Stimulated activated naive B cell treated with anti-CD40 and anti-IgM and Interleukin-4, amounts not matched to agents 10 μg/mL and 1 μg/mL and 100 μg/mL, for 72 hours (primary cell): ENCODE data around the gene CD6.

ENCODE experiments used
- ATAC-seq, 2 donors: fragments of 150-1000 bp; cut with Tn5 transposase; replicated peaks; 2 replicates each; pipeline ENCODE4 v1.10.0; 2021; ENCODE audit warnings: moderate library complexity in 1 of 2
- DNase-seq: peaks from one replicate; pipeline ENCODE4 v3.0.0; 2021
- H3K27ac Mint-ChIP-seq: one replicate; pipeline ENCODE4 v1.8.0; 2022; ENCODE audit warnings: mild to moderate bottlenecking, mixed read lengths
- H3K27me3 Mint-ChIP-seq, 2 donors: one replicate each; pipeline ENCODE4 v1.8.0; 2022; ENCODE audit warnings: mixed read lengths in 2 of 2
- H3K36me3 Mint-ChIP-seq, 2 donors: one replicate each; pipeline ENCODE4 v1.8.0; 2022; ENCODE audit warnings: mixed read lengths in 2 of 2, mild to moderate bottlenecking in 1 of 2
- H3K4me1 Mint-ChIP-seq, 2 donors: one replicate each; pipeline ENCODE4 v1.8.0; 2022; ENCODE audit warnings: mixed read lengths in 2 of 2, mild to moderate bottlenecking in 1 of 2
- H3K4me3 Mint-ChIP-seq, 2 donors: one replicate each; pipeline ENCODE4 v1.8.0; 2022; ENCODE audit warnings: mild to moderate bottlenecking in 2 of 2, mixed read lengths in 2 of 2, moderate library complexity in 1 of 2
- H3K9me3 Mint-ChIP-seq, 2 donors: one replicate each; pipeline ENCODE4 v1.8.0; 2022; ENCODE audit warnings: mixed read lengths in 2 of 2, mild to moderate bottlenecking in 1 of 2

CD6 gene

GRCh38 chr11:60971520-60971919, at the start of gene CD6:
Gene CD6 (plus strand): TSS chr11:60971680. CDS start chr11:60971866, 186 bp downstream.
- peaks cover 31 to 33% of the 10 kb centered on the region in 2 donors for H3K4me1 Mint-ChIP-seq
- peaks cover 0 to 6% of the 10 kb centered on the region in 2 donors for H3K27me3 Mint-ChIP-seq
- H3K4me3 Mint-ChIP-seq = peak within 1 kb of the TSS; percentile 64 to 69
- DNase-seq = peak; percentile 35
- H3K36me3 Mint-ChIP-seq = peaks cover 0 to 3% of the 10 kb centered on the region in 2 donors
- peaks cover 0 to 3% of the 10 kb centered on the region in 2 donors for H3K9me3 Mint-ChIP-seq
- peak; percentile 88 for ATAC-seq
- peak within 1 kb of the TSS; percentile 73 for H3K27ac Mint-ChIP-seq

GRCh38 chr11:60921777-60922335, 49.6 kb upstream of the CD6 start:
- ATAC-seq (no peak), DNase-seq (no peak)
- H3K27me3 Mint-ChIP-seq = peaks cover 9 to 11% of the 10 kb centered on the region in 2 donors
- H3K4me3 Mint-ChIP-seq = no peak overlapping the region
- H3K9me3 Mint-ChIP-seq = no peaks in the 10 kb centered on the region
- H3K27ac Mint-ChIP-seq = no peak overlapping the region
- peaks cover 43 to 47% of the 10 kb centered on the region in 2 donors for H3K36me3 Mint-ChIP-seq
- peaks cover 32 to 69% of the 10 kb centered on the region in 2 donors for H3K4me1 Mint-ChIP-seq

- ATAC-seq (no peak), DNase-seq (no peak)
- Mint-ChIP-seq H3K9me3 (no peaks in the 10 kb centered on the region), H3K4me3 (no peak overlapping the region), H3K27ac (no peak overlapping the region), H3K36me3 (peaks cover 41 to 42% of the 10 kb centered on the region in 2 donors), H3K4me1 (peaks cover 29 to 70% of the 10 kb centered on the region in 2 donors), H3K27me3 (peaks cover 9 to 11% of the 10 kb centered on the region in 2 donors)
Measured at GRCh38 chr11:60922906-60923305, 48.6 kb upstream of the CD6 start.

- peaks cover 9 to 11% of the 10 kb centered on the region in 2 donors for H3K27me3 Mint-ChIP-seq
- ATAC-seq = no peak
- peaks cover 28 to 67% of the 10 kb centered on the region in 2 donors for H3K4me1 Mint-ChIP-seq
- no peak for DNase-seq
- H3K36me3 Mint-ChIP-seq = peaks cover 41 to 42% of the 10 kb centered on the region in 2 donors
- peak overlapping the region; percentile 5 for H3K27ac Mint-ChIP-seq
- peak overlapping the region; percentile 29 to 46 for H3K4me3 Mint-ChIP-seq
- no peaks in the 10 kb centered on the region for H3K9me3 Mint-ChIP-seq
Measured at GRCh38 chr11:60923326-60923725, 48.2 kb upstream of the CD6 start.

- H3K4me1 Mint-ChIP-seq = peaks cover 27 to 62% of the 10 kb centered on the region in 2 donors
- H3K9me3 Mint-ChIP-seq = no peaks in the 10 kb centered on the region
- H3K4me3 Mint-ChIP-seq = peak overlapping the region; percentile 67 to 81
- no peak for DNase-seq
- H3K27me3 Mint-ChIP-seq = peaks cover 9 to 11% of the 10 kb centered on the region in 2 donors
- H3K27ac Mint-ChIP-seq = no peak overlapping the region
- ATAC-seq = peak in 1 of 2 donors; percentile 3
- H3K36me3 Mint-ChIP-seq = peaks cover 41 to 42% of the 10 kb centered on the region in 2 donors
Measured at GRCh38 chr11:60923800-60924109, 47.7 kb upstream of the CD6 start.

GRCh38 chr11:60924110-60924905, 47.2 kb upstream of the CD6 start, which contains the start of gene TMEM132A:
Gene TMEM132A (plus strand): TSS chr11:60924460. CDS start chr11:60924634, 174 bp downstream.
- H3K27ac Mint-ChIP-seq = peak within 1 kb of the TSS; percentile 25
- H3K36me3 Mint-ChIP-seq = peaks cover 40 to 41% of the 10 kb centered on the region in 2 donors

GRCh38 chr11:60924906-60925853, 46.3 kb upstream of the CD6 start:
- Mint-ChIP-seq H3K27ac (no peak overlapping the region), H3K4me1 (peaks cover 27 to 58% of the 10 kb centered on the region in 2 donors), H3K9me3 (no peaks in the 10 kb centered on the region), H3K36me3 (peaks cover 31 to 32% of the 10 kb centered on the region in 2 donors), H3K27me3 (peaks cover 9 to 11% of the 10 kb centered on the region in 2 donors), H3K4me3 (peak overlapping the region; percentile 71 to 81)
- ATAC-seq (peak; percentile 30 to 35), DNase-seq (no peak)

More at GRCh38 chr11:60924110-60924905, 47.2 kb upstream of the CD6 start, which contains the start of gene TMEM132A:
- H3K4me1 Mint-ChIP-seq = peaks cover 27 to 59% of the 10 kb centered on the region in 2 donors
- ATAC-seq (peak; percentile 48 to 49), DNase-seq (no peak)
- peaks cover 9 to 11% of the 10 kb centered on the region in 2 donors for H3K27me3 Mint-ChIP-seq
- H3K9me3 Mint-ChIP-seq = no peaks in the 10 kb centered on the region
- peak within 1 kb of the TSS; percentile 71 to 81 for H3K4me3 Mint-ChIP-seq

GRCh38 chr11:60925868-60926267, 45.6 kb upstream of the CD6 start:
- Mint-ChIP-seq H3K27me3 (peaks cover 9 to 11% of the 10 kb centered on the region in 2 donors), H3K36me3 (peaks cover 24 to 25% of the 10 kb centered on the region in 2 donors), H3K4me3 (no peak overlapping the region), H3K27ac (no peak overlapping the region), H3K4me1 (peaks cover 28 to 58% of the 10 kb centered on the region in 2 donors), H3K9me3 (no peaks in the 10 kb centered on the region)
- ATAC-seq (no peak), DNase-seq (no peak)

GRCh38 chr11:60926500-60926899, 45.0 kb upstream of the CD6 start:
- Mint-ChIP-seq H3K4me3 (no peak overlapping the region), H3K4me1 (peaks cover 34 to 62% of the 10 kb centered on the region in 2 donors), H3K36me3 (peaks cover 19% of the 10 kb centered on the region in 2 donors), H3K9me3 (no peaks in the 10 kb centered on the region), H3K27me3 (peaks cover 9 to 11% of the 10 kb centered on the region in 2 donors), H3K27ac (no peak overlapping the region)
- ATAC-seq = no peak
- DNase-seq = no peak

- DNase-seq (no peak), ATAC-seq (no peak)
- Mint-ChIP-seq H3K4me3 (no peak overlapping the region), H3K27ac (peak overlapping the region; percentile 53), H3K4me1 (peaks cover 37 to 69% of the 10 kb centered on the region in 2 donors), H3K9me3 (no peaks in the 10 kb centered on the region), H3K36me3 (peaks cover 13% of the 10 kb centered on the region in 2 donors), H3K27me3 (peaks cover 9 to 11% of the 10 kb centered on the region in 2 donors)
Measured at GRCh38 chr11:60927061-60927592, 44.4 kb upstream of the CD6 start.

GRCh38 chr11:60927600-60927999, 43.9 kb upstream of the CD6 start:
- peaks cover 40 to 73% of the 10 kb centered on the region in 2 donors for H3K4me1 Mint-ChIP-seq
- peaks cover 9 to 11% of the 10 kb centered on the region in 2 donors for H3K27me3 Mint-ChIP-seq
- H3K36me3 Mint-ChIP-seq = peaks cover 8% of the 10 kb centered on the region in 2 donors
- no peaks in the 10 kb centered on the region for H3K9me3 Mint-ChIP-seq
- DNase-seq (no peak), ATAC-seq (no peak)
- H3K27ac Mint-ChIP-seq = no peak overlapping the region
- no peak overlapping the region for H3K4me3 Mint-ChIP-seq

GRCh38 chr11:60928563-60929001, 42.9 kb upstream of the CD6 start:
- ATAC-seq = no peak
- H3K4me1 Mint-ChIP-seq = peaks cover 39 to 78% of the 10 kb centered on the region in 2 donors
- no peak for DNase-seq
- H3K4me3 Mint-ChIP-seq = no peak overlapping the region
- no peak overlapping the region for H3K27ac Mint-ChIP-seq
- H3K27me3 Mint-ChIP-seq = peaks cover 5 to 6% of the 10 kb centered on the region in 2 donors
- H3K9me3 Mint-ChIP-seq = no peaks in the 10 kb centered on the region
- H3K36me3 Mint-ChIP-seq = peaks cover 0 to under 1% of the 10 kb centered on the region in 2 donors

GRCh38 chr11:60929764-60930163, 41.7 kb upstream of the CD6 start:
- Mint-ChIP-seq H3K4me3 (no peak overlapping the region), H3K27me3 (peaks cover 5 to 6% of the 10 kb centered on the region in 2 donors)

More at GRCh38 chr11:60929764-60930163, 41.7 kb upstream of the CD6 start:
- Mint-ChIP-seq H3K9me3 (no peaks in the 10 kb centered on the region), H3K27ac (peak overlapping the region; percentile 32), H3K36me3 (peaks cover 2 to 4% of the 10 kb centered on the region in 2 donors), H3K4me1 (peaks cover 44 to 83% of the 10 kb centered on the region in 2 donors)
- ATAC-seq (no peak), DNase-seq (no peak)
